ENCODE data around the gene CFAP97D2.

CFAP97D2 gene

DNA sequence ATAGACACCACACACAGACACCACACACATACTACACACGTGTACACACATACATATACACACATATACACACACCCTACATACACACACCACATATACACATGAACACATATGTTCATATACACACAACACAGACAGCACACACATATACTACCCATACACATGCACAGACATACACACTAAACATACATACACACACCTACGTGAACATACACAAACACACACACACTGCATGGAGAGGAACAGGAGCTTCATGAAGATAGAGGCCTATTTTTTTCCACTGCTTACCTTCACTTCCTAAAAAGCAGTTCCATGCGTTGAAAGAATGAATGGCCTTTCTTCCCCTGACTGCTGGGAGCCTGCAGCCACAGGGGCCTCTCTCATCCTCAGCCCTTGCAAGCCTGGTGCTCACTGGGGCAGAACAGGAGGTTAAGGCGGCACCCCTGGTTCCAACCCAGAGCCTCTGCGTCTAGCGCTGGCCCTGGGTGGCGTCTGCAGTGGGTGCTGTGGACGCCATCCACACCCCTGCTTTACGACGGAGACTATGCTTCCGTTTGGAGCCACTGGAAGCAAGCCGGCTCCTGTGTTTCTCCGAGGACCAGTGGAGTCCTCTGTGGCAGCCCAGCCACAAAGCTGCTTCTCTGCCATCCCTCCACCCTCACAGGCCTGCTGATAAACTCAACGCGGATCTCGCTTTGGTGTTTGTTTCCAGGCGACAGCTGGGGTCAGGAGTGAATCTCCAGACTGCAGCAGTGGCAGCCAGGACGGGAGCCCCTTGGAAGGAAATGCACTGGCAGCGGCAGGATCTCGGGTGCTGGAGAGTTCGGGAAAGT lies 44.7 kb upstream of the CFAP97D2 start:
- Histone ChIP-seq H3K9me3 (no peaks in the 10 kb centered on the region), H3K36me3 (no peaks in the 10 kb centered on the region), H3K4me2 (peak overlapping the region; percentile 81), H3K4me3 (peak overlapping the region; percentile 34; the same call in 1 of the 2 replicates), H4K20me1 (peaks cover 8% of the 10 kb centered on the region), H3K4me1 (peaks cover 38% of the 10 kb centered on the region), H3K9ac (peak overlapping the region; percentile 46; the same call in 1 of the 2 replicates), H3K27me3 (no peaks in the 10 kb centered on the region), H3K27ac (peak overlapping the region; percentile 37; the same call in 1 of the 2 replicates)
- no peak for TF ChIP-seq Cebpa-rat (IDR thresholded peaks at IDR 0.05)

DNA sequence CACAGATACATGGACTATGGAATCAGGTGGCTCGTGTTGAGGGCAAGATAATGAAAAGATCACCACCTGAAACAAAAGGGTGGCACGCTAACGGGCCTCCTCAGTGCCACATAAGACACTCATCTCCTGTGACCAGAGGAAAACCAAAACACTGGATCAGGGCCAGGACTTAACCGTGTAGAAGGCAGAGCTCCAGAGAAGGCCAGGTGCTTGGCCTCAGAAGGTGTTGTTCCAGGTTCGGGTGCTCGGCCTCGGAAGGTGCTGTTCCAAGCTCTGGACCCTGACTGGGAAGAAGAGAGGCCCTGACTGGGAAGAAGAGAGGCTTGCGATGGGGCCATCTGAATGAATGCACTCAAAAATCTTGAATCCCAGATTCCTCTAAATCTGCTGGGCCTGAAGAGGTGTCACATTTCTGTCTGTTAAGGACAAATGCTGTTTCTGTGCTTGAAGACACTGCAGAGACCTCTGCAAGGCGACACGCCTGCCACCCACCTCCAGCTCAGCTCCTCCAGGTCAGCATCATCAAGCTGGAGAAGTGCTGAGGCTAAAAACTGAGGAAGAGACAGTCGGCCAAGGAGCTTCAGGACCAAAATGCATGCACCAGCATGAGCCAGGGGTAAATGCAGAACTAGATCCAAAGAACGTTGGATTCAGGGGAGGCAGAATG lies 44.0 kb upstream of the CFAP97D2 start:
- H3K27me3 ChIP-seq = no peaks in the 10 kb centered on the region
- H3K4me2 ChIP-seq = peak overlapping the region; percentile 81
- peaks cover under 1% of the 10 kb centered on the region; the same call in 1 of the 2 replicates for H4K20me1 ChIP-seq
- peaks cover 34% of the 10 kb centered on the region for H3K4me1 ChIP-seq
- no peaks in the 10 kb centered on the region for H3K9me3 ChIP-seq
- H3K36me3 ChIP-seq = no peaks in the 10 kb centered on the region
- no peak overlapping the region for H3K4me3 ChIP-seq
- H3K9ac ChIP-seq = peak overlapping the region; percentile 46; the same call in 1 of the 2 replicates
- no peak for TF ChIP-seq Cebpa-rat (IDR thresholded peaks at IDR 0.05)
- H3K27ac ChIP-seq = peak overlapping the region; percentile 37; the same call in 1 of the 2 replicates

GRCh38 chr13:114135731-114136171 lies 43.3 kb upstream of the CFAP97D2 start:
- Histone ChIP-seq H3K4me2 (no peak overlapping the region; the same call in 1 of the 2 replicates), H3K36me3 (no peaks in the 10 kb centered on the region), H3K27ac (no peak overlapping the region), H3K9ac (no peak overlapping the region), H3K9me3 (no peaks in the 10 kb centered on the region), H4K20me1 (0 out of 2 replicates have a peak, but pooled peaks cover 3% of the 10 kb centered on the region), H3K4me1 (peaks cover 34% of the 10 kb centered on the region), H3K4me3 (no peak overlapping the region), H3K27me3 (no peaks in the 10 kb centered on the region)
- TF ChIP-seq Cebpa-rat (IDR thresholded peaks at IDR 0.05) = no peak

DNA sequence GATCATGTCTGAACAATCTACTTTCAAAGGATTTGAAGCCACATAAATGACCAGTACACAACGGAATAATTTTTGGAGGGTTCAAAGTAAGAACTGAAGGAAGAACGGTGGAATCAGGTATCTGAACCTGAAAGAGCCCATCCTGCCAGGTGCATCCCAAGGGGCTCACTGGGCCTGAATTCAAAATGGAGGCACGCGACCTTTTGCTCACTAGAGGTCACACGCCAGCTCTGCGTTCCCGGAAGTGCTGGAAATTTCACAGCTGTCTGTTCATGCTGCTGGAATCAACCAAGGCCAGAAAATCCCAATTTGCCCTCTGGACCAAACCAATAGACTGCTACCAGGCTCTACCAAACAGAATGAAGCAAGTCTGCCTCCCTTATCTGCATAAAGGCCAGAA lies 42.5 kb upstream of the CFAP97D2 start:
- H3K9ac ChIP-seq = no peak overlapping the region
- H3K36me3 ChIP-seq = no peaks in the 10 kb centered on the region
- H3K27me3 ChIP-seq = no peaks in the 10 kb centered on the region
- H3K9me3 ChIP-seq = no peaks in the 10 kb centered on the region
- no peak overlapping the region for H3K27ac ChIP-seq
- peaks cover 41% of the 10 kb centered on the region for H3K4me1 ChIP-seq
- H3K4me2 ChIP-seq = no peak overlapping the region
- H3K4me3 ChIP-seq = no peak overlapping the region
- 0 out of 2 replicates have a peak, but pooled peaks cover 6% of the 10 kb centered on the region for H4K20me1 ChIP-seq
- TF ChIP-seq Cebpa-rat (IDR thresholded peaks at IDR 0.05) = no peak

GRCh38 chr13:114140131-114140905 lies 38.7 kb upstream of the CFAP97D2 start:
- peak overlapping the region; percentile 89 for H3K4me2 ChIP-seq
- H3K27me3 ChIP-seq = no peaks in the 10 kb centered on the region
- TF ChIP-seq Cebpa-rat (IDR thresholded peaks at IDR 0.05) = no peak
- H3K9me3 ChIP-seq = no peaks in the 10 kb centered on the region
- no peak overlapping the region for H3K9ac ChIP-seq
- peak overlapping the region; percentile 7; the same call in 1 of the 2 replicates for H3K4me3 ChIP-seq
- no peaks in the 10 kb centered on the region for H3K36me3 ChIP-seq
- H3K27ac ChIP-seq = no peak overlapping the region
- H4K20me1 ChIP-seq = 0 out of 2 replicates have a peak, but pooled peaks cover 6% of the 10 kb centered on the region
- peaks cover 62% of the 10 kb centered on the region for H3K4me1 ChIP-seq

DNA sequence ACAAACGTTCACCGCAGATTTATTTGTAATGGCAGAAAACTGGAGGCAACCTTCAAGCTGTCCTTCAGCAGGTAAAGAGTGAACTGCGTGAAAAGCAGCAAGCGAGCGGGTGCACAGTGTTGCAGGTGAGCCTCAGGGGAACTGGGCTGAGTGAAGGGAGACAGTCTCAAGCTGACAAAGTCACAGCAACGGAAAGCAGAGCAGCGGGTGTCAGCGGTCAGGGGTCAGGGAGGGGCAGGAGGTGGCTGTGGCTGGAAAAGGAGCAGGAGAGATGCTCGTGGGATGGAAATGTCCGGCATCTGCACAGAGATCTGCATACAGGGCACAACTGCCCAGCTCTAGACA lies 38.2 kb upstream of the CFAP97D2 start:
- H3K9ac ChIP-seq = no peak overlapping the region
- no peak for TF ChIP-seq Cebpa-rat (IDR thresholded peaks at IDR 0.05)
- peak overlapping the region; percentile 89 for H3K4me2 ChIP-seq

DNA sequence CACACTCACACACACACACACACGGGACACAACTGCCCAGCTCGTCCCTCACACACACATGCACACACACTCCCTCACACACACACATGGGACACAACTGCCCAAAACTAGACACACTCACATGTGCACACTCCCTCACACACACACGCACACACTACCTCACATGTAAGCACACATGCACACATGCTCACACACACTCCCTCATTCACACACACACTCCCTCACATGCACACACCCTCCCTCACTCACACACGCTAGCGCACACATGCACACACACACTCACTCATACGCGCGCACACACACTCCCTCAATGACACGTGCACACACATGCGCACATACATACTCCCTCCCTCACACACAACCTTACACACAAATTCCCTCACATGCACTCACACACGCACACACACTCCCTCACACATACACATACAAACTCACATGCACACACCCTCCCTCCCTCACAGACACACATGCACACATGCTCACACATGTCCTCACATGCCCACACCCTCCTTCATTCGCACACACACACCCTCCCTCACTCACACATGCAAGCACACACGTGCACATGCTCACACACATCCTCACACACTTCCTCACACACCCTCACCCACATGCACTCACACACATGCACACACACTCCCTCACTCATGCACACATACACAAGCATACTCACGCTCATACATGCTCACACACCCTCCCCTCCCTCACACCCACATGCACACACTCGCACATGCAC lies 37.6 kb upstream of the CFAP97D2 start:
- peaks cover 67% of the 10 kb centered on the region for H3K4me1 ChIP-seq
- no peak overlapping the region for H3K27ac ChIP-seq
- no peaks in the 10 kb centered on the region for H3K9me3 ChIP-seq
- H3K4me2 ChIP-seq = peak overlapping the region; percentile 89
- no peaks in the 10 kb centered on the region for H3K36me3 ChIP-seq
- H4K20me1 ChIP-seq = 0 out of 2 replicates have a peak, but pooled peaks cover 6% of the 10 kb centered on the region
- H3K9ac ChIP-seq = no peak overlapping the region
- no peak for TF ChIP-seq Cebpa-rat (IDR thresholded peaks at IDR 0.05)
- no peaks in the 10 kb centered on the region for H3K27me3 ChIP-seq
- H3K4me3 ChIP-seq = no peak overlapping the region

More for the DNA sequence above, 38.2 kb upstream of the CFAP97D2 start:
- no peak overlapping the region for H3K27ac ChIP-seq
- H3K9me3 ChIP-seq = no peaks in the 10 kb centered on the region
- peak overlapping the region; percentile 7; the same call in 1 of the 2 replicates for H3K4me3 ChIP-seq
- 0 out of 2 replicates have a peak, but pooled peaks cover 6% of the 10 kb centered on the region for H4K20me1 ChIP-seq
- H3K36me3 ChIP-seq = no peaks in the 10 kb centered on the region
- peaks cover 62% of the 10 kb centered on the region for H3K4me1 ChIP-seq
- no peaks in the 10 kb centered on the region for H3K27me3 ChIP-seq

DNA sequence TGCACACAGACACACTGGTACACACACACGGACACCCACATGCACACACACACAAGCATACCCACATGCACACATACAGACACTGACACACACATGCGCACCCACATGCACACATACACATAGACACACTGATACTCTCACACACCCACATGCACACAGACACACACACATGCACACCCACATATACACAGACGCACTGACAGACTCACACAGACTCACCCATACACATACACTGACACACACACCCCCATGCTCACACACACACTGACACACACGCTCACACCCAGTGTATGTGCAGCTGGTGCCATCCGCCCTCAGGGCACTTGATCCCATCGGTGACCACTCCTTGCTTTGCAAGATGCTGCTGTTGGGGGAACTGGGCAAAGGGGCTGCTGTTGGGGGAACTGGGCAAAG lies 36.9 kb upstream of the CFAP97D2 start:
- Histone ChIP-seq H3K4me3 (no peak overlapping the region), H3K27me3 (no peaks in the 10 kb centered on the region), H3K36me3 (no peaks in the 10 kb centered on the region), H4K20me1 (0 out of 2 replicates have a peak, but pooled peaks cover 6% of the 10 kb centered on the region), H3K27ac (peak overlapping the region; percentile 56; the same call in 1 of the 2 replicates), H3K4me1 (peaks cover 74% of the 10 kb centered on the region), H3K9ac (no peak overlapping the region), H3K9me3 (no peaks in the 10 kb centered on the region), H3K4me2 (peak overlapping the region; percentile 89)
- no peak for TF ChIP-seq Cebpa-rat (IDR thresholded peaks at IDR 0.05)
